ENCODE data around the gene CRACDL. TPM values are rescaled to one million over a fixed set of nuclear protein-coding genes. Genes with fewer than 3 reads are reported as not detected.
A peak's percentile ranks its signal among the peaks of the same experiment; 100 is the strongest.

Gene CRACDL
- total RNA-seq, 2 experiments from 2014 or later = 0.36 to 1.5 TPM

GRCh38 chr2:98808546-98808945, 127.5 kb downstream of the CRACDL start:
- ATAC-seq (ENCODE audit: poor library complexity) (no peak), DNase-seq (no peak)
- intact Hi-C loops (cut with DNase I, micrococcal nuclease) = no loop called here
- Mint-ChIP-seq H3K36me3 (ENCODE audit: low read depth) (no peaks in the 10 kb centered on the region), H3K4me1 (ENCODE audit: low read depth) (peaks cover 15% of the 10 kb centered on the region), H3K4me3 (no peak overlapping the region), H3K9me3 (no peaks in the 10 kb centered on the region), H3K27me3 (no peaks in the 10 kb centered on the region), H3K27ac (no peak overlapping the region)
- Histone ChIP-seq H3K4me1 (ENCODE audit: insufficient read depth, low read length) (peaks cover 17% of the 10 kb centered on the region), H3K9me3 (ENCODE audit: control insufficient read depth in 1 of 2, insufficient read depth in 1 of 2, low read length in 2 of 2) (no peaks in the 10 kb centered on the region), H3K27ac (ENCODE audit: low read depth in 1 of 2, low read length in 2 of 2) (no peak overlapping the region), H3K27me3 (ENCODE audit: control insufficient read depth in 1 of 2, insufficient read depth in 2 of 2, low read length in 2 of 2) (no peaks in the 10 kb centered on the region), H3K4me3 (ENCODE audit: low read length) (no peak overlapping the region), H3K36me3 (ENCODE audit: insufficient read depth, low read length) (no peaks in the 10 kb centered on the region)
- ChIA-PET POLR2A (interaction anchor here (2.0 kb wide), 1 partner anchor 37 kb away, joined by 9 read pairs; no protein-coding TSS in a partner anchor), CTCF (no interaction called here)
- TF ChIP-seq CTCF (IDR thresholded peaks at IDR 0.05) = no peak

- Histone ChIP-seq H3K4me1 (ENCODE audit: insufficient read depth, low read length) (peaks cover 17% of the 10 kb centered on the region), H3K4me3 (ENCODE audit: low read length) (no peak overlapping the region), H3K36me3 (ENCODE audit: insufficient read depth, low read length) (no peaks in the 10 kb centered on the region), H3K9me3 (ENCODE audit: control insufficient read depth in 1 of 2, insufficient read depth in 1 of 2, low read length in 2 of 2) (no peaks in the 10 kb centered on the region), H3K27me3 (ENCODE audit: control insufficient read depth in 1 of 2, insufficient read depth in 2 of 2, low read length in 2 of 2) (no peaks in the 10 kb centered on the region), H3K27ac (ENCODE audit: low read depth in 1 of 2, low read length in 2 of 2) (no peak overlapping the region)
- Mint-ChIP-seq H3K27ac (no peak overlapping the region), H3K4me3 (no peak overlapping the region), H3K4me1 (ENCODE audit: low read depth) (peaks cover 15% of the 10 kb centered on the region), H3K36me3 (ENCODE audit: low read depth) (no peaks in the 10 kb centered on the region), H3K9me3 (no peaks in the 10 kb centered on the region), H3K27me3 (no peaks in the 10 kb centered on the region)
- intact Hi-C loops (cut with DNase I, micrococcal nuclease) = no loop called here
- DNase-seq (no peak), ATAC-seq (ENCODE audit: poor library complexity) (no peak)
- CTCF ChIA-PET = interaction anchor here (0.8 to 1.8 kb wide), 3 partner anchors 14 to 37 kb away, joined by 4 to 8 read pairs (median 4); no protein-coding TSS in a partner anchor
- POLR2A ChIA-PET = interaction anchor here (0.9 to 2.0 kb wide), 6 partner anchors 14 to 347 kb away, joined by 3 to 9 read pairs (median 4); partner anchors contain the start of genes LIPT1 and TSGA10
- TF ChIP-seq CTCF (IDR thresholded peaks at IDR 0.05) = no peak
Observed at GRCh38 chr2:98807929-98808328, 128.1 kb downstream of the CRACDL start.

GRCh38 chr2:98807221-98807620, 128.8 kb downstream of the CRACDL start:
- Histone ChIP-seq H3K4me3 (ENCODE audit: low read length) (no peak overlapping the region), H3K9me3 (ENCODE audit: control insufficient read depth in 1 of 2, insufficient read depth in 1 of 2, low read length in 2 of 2) (no peaks in the 10 kb centered on the region), H3K27ac (ENCODE audit: low read depth in 1 of 2, low read length in 2 of 2) (no peak overlapping the region), H3K27me3 (ENCODE audit: control insufficient read depth in 1 of 2, insufficient read depth in 2 of 2, low read length in 2 of 2) (no peaks in the 10 kb centered on the region), H3K4me1 (ENCODE audit: insufficient read depth, low read length) (peaks cover 17% of the 10 kb centered on the region), H3K36me3 (ENCODE audit: insufficient read depth, low read length) (no peaks in the 10 kb centered on the region)
- POLR2A ChIA-PET = interaction anchor here (0.8 to 2.0 kb wide), 8 partner anchors 11 to 347 kb away, joined by 3 to 9 read pairs (median 4); partner anchors contain the start of genes LIPT1, MGAT4A and TSGA10
- Mint-ChIP-seq H3K9me3 (no peaks in the 10 kb centered on the region), H3K27me3 (no peaks in the 10 kb centered on the region), H3K36me3 (ENCODE audit: low read depth) (no peaks in the 10 kb centered on the region), H3K4me3 (no peak overlapping the region), H3K27ac (peak overlapping the region; percentile 16), H3K4me1 (ENCODE audit: low read depth) (peaks cover 15% of the 10 kb centered on the region)
- TF ChIP-seq CTCF (IDR thresholded peaks at IDR 0.05) = no peak
- CTCF ChIA-PET = interaction anchor here (0.8 to 1.8 kb wide), 4 partner anchors 15 to 151 kb away, joined by 3 to 8 read pairs (median 4); no protein-coding TSS in a partner anchor
- intact Hi-C loops (cut with DNase I, micrococcal nuclease) = no loop called here
- DNase-seq (peak in 9 of 14 experiments; percentile 16 to 68 (median 27)), ATAC-seq (ENCODE audit: poor library complexity) (peak; percentile 90)

All from CD4-positive, alpha-beta T cell (primary cell).